DOHH2 (cell line): ENCODE results near the gene NUDT16L1.

Experiments
- CTCF ChIP-seq: fragments of 200-600 bp; sonication (generic); IDR thresholded peaks from one replicate; pipeline ENCODE4 v1.5.1; 2014; ENCODE audit warnings: antibody characterized with exemption, mild to moderate bottlenecking, low read depth, low read length; ENCODE audit not compliant: poor library complexity, severe bottlenecking
- EZH2phosphoT487 ChIP-seq: fragments of 200-600 bp; sonication (generic); IDR thresholded peaks from 2 replicates; pipeline ENCODE4 v1.6.1; 2017; ENCODE audit warnings: borderline replicate concordance, mild to moderate bottlenecking, antibody characterized with exemption, low read length, moderate library complexity, mixed read lengths

- no peak for TF ChIP-seq CTCF
- TF ChIP-seq EZH2phosphoT487 = no peak
These were observed 5.1 kb downstream of the NUDT16L1 start for GRCh38 chr16:4698321-4699045.
